SK-N-SH (cell line): ENCODE results near the gene GFRA3. TPM values are rescaled to one million over a fixed set of nuclear protein-coding genes. Genes with fewer than 3 reads are reported as not detected.
"Not testable (repeated sequence)": the region's sequence is repeated elsewhere in the genome, so short reads cannot be mapped to it uniquely, and the experiment has no call there.

Source experiments
- CTCF ChIA-PET: fragments of 300-600, 350-600 bp; formaldehyde crosslinking; extraction: SDS; loops from one replicate; lab custom pipeline; 2021; lab: Yijun Ruan, JAX
- POLR2A ChIA-PET: fragments of 350-600 bp; sonication (Branson Sonifier 250); formaldehyde crosslinking; extraction: SDS; loops from one replicate; lab custom pipeline; 2020; ENCODE audit warnings: antibody characterized with exemption, inconsistent platforms; lab: Yijun Ruan, JAX
- DNase-seq: peaks from one replicate; pipeline ENCODE4 v3.0.0; 2012
- H2AFZ ChIP-seq: fragments of 200-600 bp; sonication (generic); 2 replicates; pipeline ENCODE4 v1.8.1; 2016; ENCODE audit warnings: antibody characterized with exemption, mild to moderate bottlenecking, low read depth
- H3F3A ChIP-seq: fragments of 200-600 bp; sonication (generic); replicated peaks from 2 replicates; pipeline ENCODE3; 2016; ENCODE audit warnings: antibody characterized with exemption, mild to moderate bottlenecking; ENCODE audit not compliant: insufficient read depth
- H3K27ac ChIP-seq, 2 experiments: fragments of 200-500 bp in 1 of 2; fragments of 200-600 bp in 1 of 2; sonication (Bioruptor generic) in 1 of 2; sonication (generic), shearing (Covaris generic) in 1 of 2; 2 replicates each; pipeline versions ENCODE4 v1.5.1 to v1.6.1; 2014 to 2016; ENCODE audit warnings: low read depth in 2 of 2, inconsistent platforms in 1 of 2, low read length in 1 of 2, mild to moderate bottlenecking in 1 of 2, mixed read lengths in 1 of 2
- H3K27me3 ChIP-seq: fragments of 200-600 bp; sonication (generic), shearing (Covaris generic); 2 replicates; pipeline ENCODE4 v1.6.1; 2016; ENCODE audit warnings: mixed run types; ENCODE audit not compliant: insufficient read depth
- H3K36me3 ChIP-seq, 2 experiments: fragments of 200-500 bp in 1 of 2; fragments of 200-600 bp in 1 of 2; sonication (Bioruptor generic) in 1 of 2; sonication (generic) in 1 of 2; replicated peaks in 1 of 2; 2 replicates each; pipeline versions ENCODE3 to v1.5.1; 2014 to 2016; ENCODE audit warnings: low read length in 1 of 2, mild to moderate bottlenecking in 1 of 2; ENCODE audit not compliant: insufficient read depth in 2 of 2, control insufficient read depth in 1 of 2
- H3K4me1 ChIP-seq, 2 experiments: fragments of 200-500 bp in 1 of 2; fragments of 200-600 bp in 1 of 2; sonication (Bioruptor generic) in 1 of 2; sonication (generic), shearing (Covaris generic) in 1 of 2; 2 replicates each; pipeline versions ENCODE4 v1.5.1 to v1.6.1; 2014 to 2016; ENCODE audit warnings: low read depth in 1 of 2, low read length in 1 of 2, mixed run types in 1 of 2; ENCODE audit not compliant: insufficient read depth in 2 of 2, control insufficient read depth in 1 of 2
- H3K4me2 ChIP-seq: fragments of 200-600 bp; sonication (generic), shearing (Covaris generic); 2 replicates; pipeline ENCODE4 v1.6.1; 2017; ENCODE audit warnings: mixed run types
- H3K4me3 ChIP-seq, 2 experiments: fragments of 200-500 bp in 1 of 2; fragments of 200-600 bp in 1 of 2; sonication (Bioruptor generic) in 1 of 2; sonication (generic), shearing (Covaris generic) in 1 of 2; 2 replicates each; pipeline versions ENCODE4 v1.5.1 to v1.8.1; 2014 to 2016; ENCODE audit warnings: low read depth in 2 of 2, inconsistent platforms in 1 of 2, low read length in 1 of 2, mild to moderate bottlenecking in 1 of 2, mixed read lengths in 1 of 2, moderate library complexity in 1 of 2
- H3K79me2 ChIP-seq: fragments of 200-600 bp; sonication (generic); 2 replicates; pipeline ENCODE4 v1.8.1; 2017; ENCODE audit warnings: mild to moderate bottlenecking; ENCODE audit not compliant: insufficient read depth
- H3K9ac ChIP-seq: fragments of 200-600 bp; sonication (generic); 2 replicates; pipeline ENCODE4 v1.6.1; 2017; ENCODE audit warnings: mixed run types
- H3K9me2 ChIP-seq: fragments of 200-600 bp; sonication (generic); 2 replicates; pipeline ENCODE4 v1.6.1; 2017; ENCODE audit warnings: mixed run types
- H3K9me3 ChIP-seq: fragments of 200-600 bp; sonication (generic); 2 replicates; pipeline ENCODE4 v1.6.1; 2017; ENCODE audit warnings: mixed run types, mild to moderate bottlenecking, moderate library complexity
- H4K20me1 ChIP-seq: fragments of 200-600 bp; sonication (generic); 2 replicates; pipeline ENCODE4 v1.6.1; 2017; ENCODE audit warnings: mild to moderate bottlenecking, mixed run types; ENCODE audit not compliant: insufficient read depth
- CHD2 ChIP-seq: fragments of 150-350 bp; IDR thresholded peaks from 2 replicates; pipeline ENCODE4 v1.6.1; 2018; ENCODE audit warnings: low read length; ENCODE audit not compliant: partially characterized antibody
- EP300 ChIP-seq, 2 experiments: IDR thresholded peaks; 2 replicates each; pipeline versions ENCODE4 v1.4.0 to v1.6.1; 2012; ENCODE audit warnings: borderline replicate concordance in 1 of 2, low read depth in 1 of 2, low read length in 1 of 2
- FOXM1 ChIP-seq: IDR thresholded peaks from 2 replicates; pipeline ENCODE4 v1.4.0; 2012; ENCODE audit warnings: low read depth, mild to moderate bottlenecking
- GABPA ChIP-seq: IDR thresholded peaks from 2 replicates; pipeline ENCODE4 v1.4.0; 2012; ENCODE audit warnings: low read depth, mild to moderate bottlenecking
- GATA2 ChIP-seq: sonication (generic); formaldehyde crosslinking; IDR thresholded peaks from 2 replicates; pipeline ENCODE4 v1.5.0; 2020; ENCODE audit warnings: mild to moderate bottlenecking, missing genetic modification reagents
- JUND ChIP-seq: IDR thresholded peaks from 2 replicates; pipeline ENCODE4 v1.4.0; 2012
- MAX ChIP-seq: IDR thresholded peaks from 2 replicates; pipeline ENCODE4 v1.4.0; 2012; ENCODE audit warnings: low read depth
- NFIC ChIP-seq: IDR thresholded peaks from 2 replicates; pipeline ENCODE4 v1.4.0; 2012; ENCODE audit warnings: borderline replicate concordance
- NRF1 ChIP-seq: IDR thresholded peaks from 2 replicates; pipeline ENCODE4 v1.6.1; 2012; ENCODE audit warnings: low read depth, mild to moderate bottlenecking, low read length
- POLR2AphosphoS5 ChIP-seq: IDR thresholded peaks from 2 replicates; pipeline ENCODE4 v1.6.1; 2012; ENCODE audit warnings: low read depth, low read length
- RCOR1 ChIP-seq: fragments of 150-350 bp; IDR thresholded peaks from 2 replicates; pipeline ENCODE4 v1.6.1; 2017; ENCODE audit warnings: antibody characterized with exemption, low read length
- TAF1 ChIP-seq: IDR thresholded peaks from 2 replicates; pipeline ENCODE4 v1.6.1; 2012; ENCODE audit warnings: low read depth, mild to moderate bottlenecking, low read length, moderate library complexity, borderline replicate concordance
- TEAD4 ChIP-seq: IDR thresholded peaks from 2 replicates; pipeline ENCODE4 v1.4.0; 2012; ENCODE audit warnings: mild to moderate bottlenecking, borderline replicate concordance; ENCODE audit not compliant: insufficient read depth
- USF1 ChIP-seq: IDR thresholded peaks from 2 replicates; pipeline ENCODE4 v1.4.0; 2012; ENCODE audit warnings: low read depth, borderline replicate concordance
- YY1 ChIP-seq: IDR thresholded peaks from 2 replicates; pipeline ENCODE4 v1.4.0; 2012; ENCODE audit warnings: low read depth, mild to moderate bottlenecking
- WGBS: methylation state at CpG from one replicate; pipeline ENCODE4 v1.1.6; 2017; ENCODE audit warnings: low lambda C conversion rate; 5-methylcytosine and 5-hydroxymethylcytosine counted together
- polyA plus RNA-seq, 3 experiments: library from polyadenylated mRNA; depleted of rRNA; stranded (reverse); fragments of >200 nt; gene quantifications; 2 replicates each; pipeline ENCODE4 v1.2.3, GENCODE V29; 2012
- TF ChIP-seq, protein P1 (sequence below): IDR thresholded peaks from 2 replicates; pipeline ENCODE4; 2012
- TF ChIP-seq, protein P2 (sequence below): IDR thresholded peaks from 2 replicates; pipeline ENCODE4 v1.4.0; 2012; ENCODE audit warnings: low read depth, borderline replicate concordance
- TF ChIP-seq, protein P3 (sequence below): fragments of 150-350 bp; IDR thresholded peaks from 2 replicates; pipeline ENCODE4 v1.6.1; 2016; ENCODE audit warnings: mild to moderate bottlenecking, low read depth, low read length

Gene GFRA3
- 0.11 and 0.15 TPM in 2 replicates for polyA plus RNA-seq (2012; rRNA removed)
- 0.04 and 0.17 TPM in 2 replicates for polyA plus RNA-seq (2012; cell fraction: cytosol; rRNA removed)
- polyA plus RNA-seq (2012; cell fraction: nucleus; rRNA removed) = 0.06 TPM in 1 of 2 replicates, not detected in the other

GRCh38 chr5:138274189-138274853, at the start of gene GFRA3:
Gene GFRA3, minus strand, starts transcription at chr5:138274621. Its CDS starts 197 bp downstream, at chr5:138274424.
- TF ChIP-seq, protein P1, sequence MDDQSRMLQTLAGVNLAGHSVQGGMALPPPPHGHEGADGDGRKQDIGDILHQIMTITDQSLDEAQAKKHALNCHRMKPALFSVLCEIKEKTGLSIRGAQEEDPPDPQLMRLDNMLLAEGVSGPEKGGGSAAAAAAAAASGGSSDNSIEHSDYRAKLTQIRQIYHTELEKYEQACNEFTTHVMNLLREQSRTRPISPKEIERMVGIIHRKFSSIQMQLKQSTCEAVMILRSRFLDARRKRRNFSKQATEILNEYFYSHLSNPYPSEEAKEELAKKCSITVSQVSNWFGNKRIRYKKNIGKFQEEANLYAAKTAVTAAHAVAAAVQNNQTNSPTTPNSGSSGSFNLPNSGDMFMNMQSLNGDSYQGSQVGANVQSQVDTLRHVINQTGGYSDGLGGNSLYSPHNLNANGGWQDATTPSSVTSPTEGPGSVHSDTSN = no peak
- TF ChIP-seq GABPA (no peak), POLR2AphosphoS5 (no peak), YY1 (no peak), TAF1 (no peak), FOXM1 (no peak), NFIC (no peak), CHD2 (no peak), RCOR1 (no peak), EP300 (IDR thresholded peaks at IDR 0.05; ENCODE audit: borderline replicate concordance in 1 of 2, low read depth in 1 of 2, low read length in 1 of 2) (no peak), MAX (no peak), GATA2 (CRISPR knock-in tag) (no peak), USF1 (no peak), NRF1 (no peak), JUND (no peak), TEAD4 (no peak)
- TF ChIP-seq, protein P2, sequence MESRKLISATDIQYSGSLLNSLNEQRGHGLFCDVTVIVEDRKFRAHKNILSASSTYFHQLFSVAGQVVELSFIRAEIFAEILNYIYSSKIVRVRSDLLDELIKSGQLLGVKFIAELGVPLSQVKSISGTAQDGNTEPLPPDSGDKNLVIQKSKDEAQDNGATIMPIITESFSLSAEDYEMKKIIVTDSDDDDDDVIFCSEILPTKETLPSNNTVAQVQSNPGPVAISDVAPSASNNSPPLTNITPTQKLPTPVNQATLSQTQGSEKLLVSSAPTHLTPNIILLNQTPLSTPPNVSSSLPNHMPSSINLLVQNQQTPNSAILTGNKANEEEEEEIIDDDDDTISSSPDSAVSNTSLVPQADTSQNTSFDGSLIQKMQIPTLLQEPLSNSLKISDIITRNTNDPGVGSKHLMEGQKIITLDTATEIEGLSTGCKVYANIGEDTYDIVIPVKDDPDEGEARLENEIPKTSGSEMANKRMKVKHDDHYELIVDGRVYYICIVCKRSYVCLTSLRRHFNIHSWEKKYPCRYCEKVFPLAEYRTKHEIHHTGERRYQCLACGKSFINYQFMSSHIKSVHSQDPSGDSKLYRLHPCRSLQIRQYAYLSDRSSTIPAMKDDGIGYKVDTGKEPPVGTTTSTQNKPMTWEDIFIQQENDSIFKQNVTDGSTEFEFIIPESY = no peak
- TF ChIP-seq, protein P3, sequence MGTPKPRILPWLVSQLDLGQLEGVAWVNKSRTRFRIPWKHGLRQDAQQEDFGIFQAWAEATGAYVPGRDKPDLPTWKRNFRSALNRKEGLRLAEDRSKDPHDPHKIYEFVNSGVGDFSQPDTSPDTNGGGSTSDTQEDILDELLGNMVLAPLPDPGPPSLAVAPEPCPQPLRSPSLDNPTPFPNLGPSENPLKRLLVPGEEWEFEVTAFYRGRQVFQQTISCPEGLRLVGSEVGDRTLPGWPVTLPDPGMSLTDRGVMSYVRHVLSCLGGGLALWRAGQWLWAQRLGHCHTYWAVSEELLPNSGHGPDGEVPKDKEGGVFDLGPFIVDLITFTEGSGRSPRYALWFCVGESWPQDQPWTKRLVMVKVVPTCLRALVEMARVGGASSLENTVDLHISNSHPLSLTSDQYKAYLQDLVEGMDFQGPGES = no peak
- DNase-seq = peak; percentile 77
- 20% methylated on average over 32 of the region's 62 CpGs for WGBS
- no peak within 1 kb of the TSS for H2AFZ ChIP-seq
- H3K79me2 ChIP-seq = no peaks in the 10 kb centered on the region
- no peaks in the 10 kb centered on the region for H3K36me3 ChIP-seq
- CTCF ChIA-PET = interaction anchor here (0.8 to 5.2 kb wide), 8 partner anchors 9 to 95 kb away, joined by 3 to 55 read pairs (median 8); partner anchors contain the start of genes KDM3B and KIF20A
- peak within 1 kb of the TSS; percentile 60 for H3K4me2 ChIP-seq
- H3K4me1 ChIP-seq = peaks cover 0 to 22% of the 10 kb centered on the region in 2 experiments; a peak in 2 of 4 replicates
- no peaks in the 10 kb centered on the region for H3K9me3 ChIP-seq
- POLR2A ChIA-PET = interaction anchor here (1.6 to 3.2 kb wide), 2 partner anchors 32 to 61 kb away, joined by 7 to 19 read pairs; partner anchors contain the start of gene CDC23
- no peaks in the 10 kb centered on the region for H3K27me3 ChIP-seq
- H3K27ac ChIP-seq = peak within 1 kb of the TSS in 1 of 2 experiments; percentile 95; a peak in 2 of 4 replicates
- peak within 1 kb of the TSS; percentile 35 to 39; a peak in 3 of 4 replicates for H3K4me3 ChIP-seq
- H3K9ac ChIP-seq = no peak within 1 kb of the TSS
- H3K9me2 ChIP-seq = no peaks in the 10 kb centered on the region
- H3F3A ChIP-seq = peaks cover 6% of the 10 kb centered on the region
- no peaks in the 10 kb centered on the region for H4K20me1 ChIP-seq

DNA sequence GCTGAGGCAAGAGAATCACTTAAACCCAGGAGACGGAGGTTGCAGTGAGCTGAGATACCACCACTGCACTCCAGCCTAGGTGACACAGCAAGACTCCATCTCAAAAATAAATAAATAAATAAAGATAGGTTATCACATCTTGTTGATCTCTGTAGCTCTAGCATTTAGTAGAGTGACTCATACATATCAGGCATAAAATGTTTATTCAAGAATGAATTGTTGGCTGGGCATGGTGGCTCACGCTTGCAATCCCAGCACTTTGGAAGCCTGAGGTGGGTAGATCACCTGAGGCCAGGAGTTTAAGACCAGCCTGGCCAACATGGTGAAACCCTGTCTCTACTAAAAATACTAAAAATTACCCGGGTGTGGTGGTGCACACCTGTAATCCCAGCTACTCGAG, 43.8 kb upstream of the GFRA3 start:
- POLR2A ChIA-PET = not testable (repeated sequence)

More for the DNA sequence above, 43.8 kb upstream of the GFRA3 start:
- not testable (repeated sequence) for H3K9ac ChIP-seq, H3K36me3 ChIP-seq, H3K27ac ChIP-seq, H3F3A ChIP-seq, H3K4me3 ChIP-seq, DNase-seq, H3K4me1 ChIP-seq, H3K4me2 ChIP-seq, H3K9me3 ChIP-seq, H4K20me1 ChIP-seq, H3K27me3 ChIP-seq, H2AFZ ChIP-seq, H3K79me2 ChIP-seq, H3K9me2 ChIP-seq
- WGBS = 84% methylated on average over 4 of the region's 4 CpGs
- CTCF ChIA-PET = interaction anchor here (3.5 kb wide), 1 partner anchor 34 kb away, joined by 18 read pairs; the partner anchor contains the start of gene KDM3B
